Activated gamma-delta T cell (primary cell): ENCODE data around the gene COPE.

Experiments
- DNase-seq: peaks from one replicate; lab custom pipeline; 2025; lab: John Stamatoyannopoulos, UW

COPE gene

DNA sequence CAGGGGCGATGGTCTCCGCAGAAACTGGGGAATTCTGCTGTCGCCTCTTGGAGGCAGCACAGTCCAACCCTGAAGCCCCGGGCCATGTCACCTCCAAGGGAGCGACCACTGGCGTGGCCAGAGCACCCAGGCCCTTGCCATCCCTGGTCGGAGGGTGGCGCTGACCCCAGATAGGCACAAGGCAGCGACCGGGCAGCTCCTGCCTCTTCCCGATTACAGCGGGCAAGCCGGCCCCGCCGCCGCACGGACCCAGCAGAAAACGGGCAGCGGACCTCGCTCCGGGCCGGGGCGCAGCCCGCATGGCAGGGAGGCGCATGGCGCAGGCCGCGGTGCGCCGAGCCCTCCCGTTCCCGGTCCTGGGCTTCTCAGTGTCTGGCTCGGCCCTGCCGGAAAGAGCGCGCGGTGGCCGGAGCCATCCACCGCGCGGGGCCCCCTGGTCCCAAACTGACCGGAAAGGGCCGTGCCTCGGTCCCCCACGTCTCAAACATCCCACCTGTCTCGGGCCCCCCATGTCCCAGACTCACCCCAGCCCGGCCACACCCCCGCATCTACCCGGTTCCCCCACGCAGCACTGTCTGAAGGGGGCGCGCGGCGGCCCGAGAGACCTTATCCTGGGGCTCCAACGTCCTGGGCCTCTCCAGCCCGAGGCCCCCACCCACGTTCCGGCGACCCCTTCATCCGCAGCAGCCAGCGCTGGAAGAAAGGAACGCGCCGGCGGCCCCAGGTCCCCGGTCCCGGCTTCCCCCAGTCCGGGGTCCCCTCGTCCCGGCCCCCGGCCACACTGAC lies 24.0 kb downstream of the COPE start:
- DNase-seq, result no peak

- no peak for DNase-seq
Observed at GRCh38 chr19:18894254-18895037, 24.7 kb downstream of the COPE start.

DNA sequence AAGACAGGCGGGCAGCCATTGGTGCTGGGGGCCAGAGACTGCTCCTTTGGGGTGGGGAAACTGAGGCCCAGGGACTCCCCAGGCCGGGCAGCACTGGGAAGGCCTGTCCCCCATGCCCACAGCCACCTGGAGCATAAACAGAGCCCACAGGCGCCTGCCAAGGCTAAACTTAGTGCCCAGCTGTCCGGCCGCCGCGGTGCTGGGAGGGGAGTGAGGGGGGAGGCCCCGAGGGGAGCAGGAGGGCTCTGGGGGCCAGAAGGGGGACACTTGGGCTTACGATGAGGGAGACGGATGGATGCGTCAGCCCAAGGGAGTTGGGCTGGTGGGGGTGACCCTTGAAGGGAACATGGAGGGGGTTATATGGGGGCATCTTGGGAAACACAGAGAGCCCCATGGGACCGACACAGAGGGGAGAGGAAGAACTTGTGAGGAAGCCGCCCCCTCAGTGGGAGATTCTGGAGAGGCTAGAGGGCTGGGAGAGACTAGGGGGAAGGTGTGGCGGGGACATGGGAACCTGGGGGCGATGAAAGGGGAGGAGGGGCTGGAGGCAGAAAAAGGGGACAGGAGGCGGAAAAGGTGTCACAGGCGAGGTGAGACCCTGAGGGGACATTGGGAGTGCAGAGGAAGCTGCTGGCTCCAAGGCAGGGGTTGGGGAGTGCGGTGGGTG lies 25.5 kb downstream of the COPE start:
- no peak for DNase-seq

- DNase-seq, result no peak
Observed at GRCh38 chr19:18889949-18890745, 29.0 kb downstream of the COPE start.

DNA sequence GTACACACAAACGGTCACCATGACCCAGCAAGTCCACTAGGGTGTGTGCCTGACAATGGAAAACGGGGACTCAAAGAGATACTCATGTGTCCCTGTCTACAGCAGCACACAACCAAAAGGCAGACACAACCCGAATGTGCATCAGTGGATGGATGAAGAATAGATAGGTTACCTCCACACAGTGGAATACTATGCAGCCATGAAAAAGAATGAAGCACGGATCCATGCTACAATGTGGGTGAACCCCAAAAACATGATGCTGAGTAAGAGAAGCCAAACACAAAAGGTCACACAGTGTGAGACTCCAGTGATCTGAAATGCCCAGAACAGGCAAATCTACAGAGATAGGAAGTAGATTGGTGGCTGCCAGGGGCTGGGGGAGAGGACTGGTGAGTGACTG lies 32.2 kb downstream of the COPE start:
- no peak for DNase-seq

GRCh38 chr19:18883526-18884304 lies 35.5 kb downstream of the COPE start:
- no peak for DNase-seq

GRCh38 chr19:18881491-18881890 lies 37.7 kb downstream of the COPE start:
- no peak for DNase-seq

DNA sequence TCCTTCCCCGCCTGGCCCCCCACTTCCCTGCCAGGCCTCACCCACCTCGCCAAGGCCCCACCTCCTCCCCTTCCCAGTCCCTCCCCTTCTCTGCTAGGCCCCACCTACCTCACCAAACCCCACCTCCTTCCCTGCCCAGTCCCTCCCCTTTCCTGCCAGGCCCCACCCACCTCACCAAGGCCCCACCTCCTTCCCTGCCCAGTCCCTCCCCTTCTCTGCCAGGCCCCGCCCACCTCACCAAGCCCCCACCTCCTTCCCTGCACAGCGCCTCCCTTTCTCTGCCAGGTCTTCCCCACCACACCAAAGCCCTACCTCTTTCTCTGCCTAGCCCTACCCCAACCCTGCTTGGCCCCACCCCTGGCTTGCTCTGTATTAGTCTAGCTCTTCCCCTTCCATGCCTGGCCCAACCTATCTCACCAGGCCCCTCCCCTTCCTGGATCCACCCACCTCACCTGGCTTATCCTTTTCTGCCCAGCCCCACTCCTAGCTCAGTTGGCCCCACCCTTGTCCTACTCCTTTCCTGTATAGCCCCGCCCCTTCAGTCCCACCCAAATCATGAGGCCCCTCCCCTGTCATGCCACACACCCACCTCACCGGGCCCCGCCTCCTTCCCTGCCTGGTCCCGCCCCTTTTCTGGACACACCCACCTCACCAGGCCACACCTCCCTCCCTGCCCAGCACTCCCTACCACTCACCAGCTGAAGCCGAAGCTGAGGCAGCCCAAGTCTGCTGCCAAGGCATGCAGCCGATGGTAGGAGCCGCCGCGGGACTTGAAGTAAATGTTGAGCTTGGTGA lies 39.4 kb downstream of the COPE start:
- DNase-seq, result no peak

- DNase-seq, result no peak
Observed at GRCh38 chr19:18878858-18879578, 40.2 kb downstream of the COPE start.

- no peak for DNase-seq
Observed at GRCh38 chr19:18878058-18878797, 41.0 kb downstream of the COPE start.

- no peak for DNase-seq
Observed at GRCh38 chr19:18876865-18877264, 42.3 kb downstream of the COPE start.

DNA sequence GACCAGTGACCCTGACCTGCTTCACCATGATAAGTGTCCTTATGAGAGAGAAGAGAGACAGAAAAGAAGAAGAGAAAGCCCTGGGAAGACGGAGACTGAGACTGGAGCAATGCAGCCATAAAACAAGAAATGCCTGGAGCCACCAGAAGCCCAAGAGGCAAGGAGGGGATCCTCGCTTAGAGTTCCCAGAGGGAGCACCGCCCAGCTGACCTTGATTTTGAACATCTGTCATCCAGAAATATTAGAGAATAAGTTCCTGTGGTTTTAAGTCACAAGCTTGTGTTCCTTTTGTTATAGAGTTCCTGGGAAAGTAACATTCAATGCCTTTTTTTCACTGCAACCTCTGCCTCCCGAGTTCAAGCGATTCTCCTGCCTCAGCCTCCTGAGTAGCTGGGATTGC lies 43.5 kb downstream of the COPE start:
- no peak for DNase-seq

DNA sequence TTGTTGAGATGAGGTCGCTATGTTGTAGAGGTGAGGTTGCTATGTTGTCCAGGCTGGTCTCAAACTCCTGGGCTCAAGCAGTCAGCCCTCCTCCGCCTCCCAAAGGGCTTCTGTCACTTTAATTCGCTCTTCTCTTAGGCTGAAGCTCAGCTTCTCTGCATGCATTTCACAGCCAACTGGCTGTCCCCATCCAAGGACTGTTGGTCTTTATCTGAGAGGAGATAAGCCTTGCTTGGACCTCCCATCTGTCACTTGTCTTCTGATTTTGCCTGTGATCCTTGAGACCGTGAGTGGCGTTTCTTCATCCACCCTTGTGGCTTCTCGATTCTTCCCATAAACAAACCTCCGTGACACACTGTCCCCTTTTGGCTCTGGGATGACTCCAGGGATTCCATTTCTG lies 47.6 kb downstream of the COPE start:
- no peak for DNase-seq

DNA sequence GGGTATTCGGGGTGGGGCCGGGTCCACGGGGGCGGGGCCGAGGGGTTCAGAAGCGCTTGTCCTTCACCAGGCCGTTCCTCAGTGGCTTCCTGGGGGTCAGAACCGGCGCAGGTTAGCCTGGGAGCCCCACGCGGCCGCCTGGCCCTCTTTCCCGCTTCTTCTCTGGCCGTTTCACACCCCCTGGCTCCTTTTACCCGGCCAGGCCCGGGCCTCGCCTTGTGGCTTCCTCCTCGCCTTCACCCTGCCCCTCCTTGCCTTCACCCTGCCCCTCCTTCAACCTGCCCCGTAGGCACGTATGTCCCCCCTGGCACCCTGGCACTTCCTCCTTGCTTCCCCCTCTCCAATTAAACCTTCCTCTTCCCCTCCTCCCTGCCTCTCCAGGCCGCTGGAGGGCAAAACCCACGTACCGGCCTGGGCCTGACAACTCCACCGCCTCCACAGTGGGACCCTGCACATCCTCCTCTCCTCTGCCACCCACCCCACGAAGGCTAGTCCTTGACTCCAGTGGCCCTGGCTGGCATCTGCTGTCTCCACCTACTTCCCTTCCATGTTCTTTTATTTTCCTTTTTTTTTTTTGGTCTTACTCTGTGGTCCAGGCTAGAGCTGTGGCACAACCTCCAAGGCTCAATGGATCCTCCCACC lies 48.5 kb downstream of the COPE start:
- DNase-seq, result no peak

- DNase-seq, result no peak
Observed at GRCh38 chr19:18869781-18870530, 49.2 kb downstream of the COPE start.

GRCh38 chr19:18869023-18869618 lies 50.1 kb downstream of the COPE start:
- DNase-seq, result no peak

GRCh38 chr19:18868380-18869022 lies 50.7 kb downstream of the COPE start:
- DNase-seq, result no peak
